ENCODE results near the gene PLA2G6.

Gene PLA2G6

DNA sequence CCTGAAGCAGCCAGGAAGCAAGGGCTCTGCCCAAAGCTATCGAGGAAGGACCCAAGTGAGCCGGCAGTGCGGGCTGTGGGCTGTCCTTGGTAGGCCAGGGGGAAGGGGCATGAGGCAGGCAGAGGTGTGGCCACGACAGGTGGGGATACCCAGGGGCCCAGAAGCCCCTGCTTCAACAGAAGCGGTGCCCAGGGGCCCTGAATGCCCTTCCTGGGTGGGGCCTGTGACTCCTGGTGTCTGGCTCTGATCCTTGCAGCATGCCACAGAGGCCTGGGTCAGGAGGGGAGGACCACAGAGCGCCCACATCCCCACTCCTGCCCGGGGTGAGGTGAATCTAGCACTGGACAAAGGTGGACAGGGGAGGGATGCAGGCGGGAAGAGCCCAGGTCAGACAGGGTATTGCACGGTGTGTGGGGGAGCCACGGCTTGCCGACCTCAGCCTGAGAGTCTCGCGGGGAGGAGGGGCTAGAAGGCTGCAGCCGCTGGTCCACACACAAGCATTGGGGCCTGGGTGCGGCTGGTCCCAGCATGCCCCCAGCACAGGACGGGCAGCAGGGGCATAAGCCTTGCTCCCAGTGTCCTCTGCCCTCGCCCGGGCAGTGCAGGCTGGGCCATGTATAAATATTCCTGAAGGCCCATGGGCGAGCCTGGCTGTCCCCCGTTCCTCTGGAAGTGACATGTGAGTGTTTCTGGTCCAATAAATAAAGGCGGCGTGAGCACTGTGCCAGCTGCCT is 39.2 kb upstream of the PLA2G6 start:
- no peak for TF ChIP-seq POLR2A (IDR thresholded peaks at IDR 0.05; ENCODE audit: low read depth, low read length)
- FAIRE-seq (no peak), DNase-seq (ENCODE audit: insufficient read length, low spot score) (no peak)

DNA sequence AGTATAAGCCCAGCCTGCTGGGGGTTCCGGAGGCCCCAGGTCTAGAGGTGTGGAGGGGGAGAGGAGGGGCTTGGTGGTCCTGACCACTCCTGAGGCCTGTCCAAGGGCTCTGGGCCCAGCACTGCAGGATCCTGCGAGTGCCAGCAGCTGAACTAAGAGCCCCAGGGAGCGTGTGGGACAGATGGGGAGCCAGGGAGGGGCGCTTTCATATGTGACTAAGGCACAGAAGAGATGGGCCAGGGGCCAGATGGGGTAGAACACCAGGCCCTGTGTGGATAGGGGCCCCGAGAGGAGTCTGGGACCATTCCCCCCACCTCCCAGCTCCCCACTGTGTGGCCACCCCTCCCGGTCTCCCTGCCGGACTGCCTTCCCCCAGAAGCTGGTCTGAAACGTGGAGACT is 38.5 kb upstream of the PLA2G6 start:
- no peak for TF ChIP-seq POLR2A (IDR thresholded peaks at IDR 0.05; ENCODE audit: low read depth, low read length)
- DNase-seq (ENCODE audit: insufficient read length, low spot score) (no peak), FAIRE-seq (no peak)

DNA sequence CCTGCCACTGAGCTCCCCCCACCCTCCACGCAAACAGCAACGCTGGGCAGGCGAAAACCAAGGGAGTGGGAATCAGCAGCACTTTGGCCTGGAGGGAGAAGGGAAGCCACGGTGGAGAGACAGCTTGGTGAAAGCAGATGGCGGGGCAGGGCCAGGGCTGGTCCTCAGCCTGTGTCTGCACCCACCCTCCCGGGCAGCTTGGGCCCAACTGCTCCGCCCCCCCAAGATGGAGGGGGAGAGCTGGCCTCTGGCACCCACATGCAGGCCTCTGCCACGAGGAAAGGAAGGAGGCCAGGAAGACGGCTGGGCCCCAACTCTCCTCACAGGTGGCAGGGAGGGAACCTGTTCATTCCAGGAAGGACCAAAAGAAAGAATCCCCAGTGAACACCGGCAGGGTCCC is 38.0 kb upstream of the PLA2G6 start:
- FAIRE-seq (no peak), DNase-seq (ENCODE audit: insufficient read length, low spot score) (no peak)
- TF ChIP-seq POLR2A (IDR thresholded peaks at IDR 0.05; ENCODE audit: low read depth, low read length): no peak

- no peak for TF ChIP-seq POLR2A (IDR thresholded peaks at IDR 0.05; ENCODE audit: low read depth, low read length)
- DNase-seq (ENCODE audit: insufficient read length, low spot score): peak; percentile 75
- peak; percentile 82 for FAIRE-seq
Measured at GRCh38 chr22:38218661-38219622, 37.3 kb upstream of the PLA2G6 start.

GRCh38 chr22:38215156-38216038 is 33.8 kb upstream of the PLA2G6 start:
- TF ChIP-seq POLR2A (IDR thresholded peaks at IDR 0.05; ENCODE audit: low read depth, low read length): no peak
- FAIRE-seq: no peak
- DNase-seq (ENCODE audit: insufficient read length, low spot score): no peak

DNA sequence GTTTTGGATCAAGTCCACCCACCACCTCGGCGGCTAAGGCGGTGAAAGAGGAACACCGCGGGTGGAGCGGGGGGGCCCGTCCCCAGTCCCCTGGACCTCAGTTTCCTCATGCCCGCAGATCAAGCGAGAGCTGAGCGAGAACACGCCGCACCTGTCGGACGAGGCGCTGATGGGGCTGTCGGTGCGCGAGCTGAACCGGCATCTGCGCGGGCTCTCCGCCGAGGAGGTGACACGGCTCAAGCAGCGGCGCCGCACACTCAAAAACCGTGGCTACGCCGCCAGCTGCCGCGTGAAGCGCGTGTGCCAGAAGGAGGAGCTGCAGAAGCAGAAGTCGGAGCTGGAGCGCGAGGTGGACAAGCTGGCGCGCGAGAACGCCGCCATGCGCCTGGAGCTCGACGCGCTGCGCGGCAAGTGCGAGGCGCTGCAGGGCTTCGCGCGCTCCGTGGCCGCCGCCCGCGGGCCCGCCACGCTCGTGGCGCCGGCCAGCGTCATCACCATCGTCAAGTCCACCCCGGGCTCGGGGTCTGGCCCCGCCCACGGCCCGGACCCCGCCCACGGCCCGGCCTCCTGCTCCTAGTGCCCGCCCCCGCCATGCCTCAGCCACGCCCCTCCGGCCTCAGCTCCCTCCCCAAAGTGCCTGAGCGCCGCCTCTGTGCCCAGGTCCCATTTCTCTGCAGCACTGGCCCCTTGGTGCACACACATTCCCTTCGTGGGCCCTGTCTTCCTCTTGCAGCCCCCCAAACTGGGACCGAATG is 32.8 kb upstream of the PLA2G6 start:
- DNase-seq (ENCODE audit: insufficient read length, low spot score) (no peak), FAIRE-seq (no peak)
- TF ChIP-seq POLR2A (IDR thresholded peaks at IDR 0.05; ENCODE audit: low read depth, low read length): no peak

DNA sequence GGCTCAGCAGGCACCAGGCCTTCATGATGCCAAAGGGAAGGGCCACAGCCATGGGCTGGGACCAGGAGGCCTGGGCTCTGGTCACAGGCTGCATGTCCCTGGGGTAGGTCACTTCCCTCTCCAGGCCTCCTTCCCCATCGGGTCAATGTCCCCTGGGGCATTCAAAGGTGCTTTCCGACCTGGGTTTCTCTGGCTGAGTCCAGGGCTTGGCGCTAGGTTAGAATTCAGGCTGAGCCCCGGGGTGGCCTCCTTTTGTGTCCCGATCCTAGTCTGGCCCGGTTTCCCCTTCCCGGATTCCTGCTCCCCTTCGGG is 32.3 kb upstream of the PLA2G6 start:
- DNase-seq (ENCODE audit: insufficient read length, low spot score): no peak
- no peak for FAIRE-seq
- TF ChIP-seq POLR2A (IDR thresholded peaks at IDR 0.05; ENCODE audit: low read depth, low read length): no peak

DNA sequence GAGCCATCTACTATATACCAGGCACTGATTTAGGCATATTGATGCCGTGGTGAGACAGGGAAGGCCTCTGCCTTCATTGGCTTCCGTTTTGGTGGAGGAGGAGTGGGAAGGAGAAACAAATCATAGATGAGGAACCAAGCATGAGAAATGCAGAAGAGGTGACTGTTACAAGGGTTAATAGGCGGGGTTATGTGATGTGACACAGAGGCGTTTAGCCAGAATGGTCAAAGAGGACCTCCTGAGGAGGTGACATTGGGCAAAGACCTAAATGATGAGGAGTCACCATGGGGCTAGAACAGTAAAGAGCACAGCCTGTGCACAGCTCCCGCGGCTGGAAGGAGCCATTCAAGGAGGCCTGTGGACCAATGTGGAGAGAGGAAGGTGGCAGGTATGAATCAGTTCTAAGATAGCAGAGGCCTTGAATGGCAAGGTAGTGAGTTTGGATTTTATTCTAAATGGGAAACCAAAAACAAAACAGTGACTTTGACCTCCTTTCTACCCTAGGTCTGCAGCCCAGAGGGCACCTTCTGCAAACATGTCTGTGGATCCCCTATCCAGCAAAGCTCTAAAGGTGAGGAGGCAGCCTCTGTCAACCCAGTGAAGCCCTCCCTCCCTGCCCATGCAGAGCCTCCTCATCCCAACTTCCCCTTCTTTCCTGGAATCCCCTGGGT is 31.8 kb upstream of the PLA2G6 start:
- FAIRE-seq (no peak), DNase-seq (ENCODE audit: insufficient read length, low spot score) (no peak)
- no peak for TF ChIP-seq POLR2A (IDR thresholded peaks at IDR 0.05; ENCODE audit: low read depth, low read length)

DNA sequence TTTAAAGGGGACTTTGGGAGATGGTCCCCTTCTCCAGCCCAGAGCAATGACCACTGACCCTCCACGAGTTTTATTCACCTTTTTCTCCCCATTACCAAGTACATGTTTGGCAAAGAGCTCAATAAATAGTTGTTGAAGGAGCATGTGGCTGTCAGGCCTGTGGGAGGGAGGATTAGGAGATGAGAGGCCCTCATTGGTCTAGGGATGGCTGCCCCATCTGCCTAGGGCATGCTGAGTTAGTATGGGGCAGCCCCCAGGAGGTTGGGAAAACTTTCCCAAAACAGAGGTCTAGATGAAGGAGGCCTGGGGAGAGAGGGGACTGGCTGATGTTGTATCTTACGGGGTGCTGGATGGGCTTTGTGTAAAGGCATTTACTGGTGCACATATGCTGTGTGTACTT is 30.8 kb upstream of the PLA2G6 start:
- DNase-seq (ENCODE audit: insufficient read length, low spot score): no peak
- no peak for FAIRE-seq
- no peak for TF ChIP-seq POLR2A (IDR thresholded peaks at IDR 0.05; ENCODE audit: low read depth, low read length)

DNA sequence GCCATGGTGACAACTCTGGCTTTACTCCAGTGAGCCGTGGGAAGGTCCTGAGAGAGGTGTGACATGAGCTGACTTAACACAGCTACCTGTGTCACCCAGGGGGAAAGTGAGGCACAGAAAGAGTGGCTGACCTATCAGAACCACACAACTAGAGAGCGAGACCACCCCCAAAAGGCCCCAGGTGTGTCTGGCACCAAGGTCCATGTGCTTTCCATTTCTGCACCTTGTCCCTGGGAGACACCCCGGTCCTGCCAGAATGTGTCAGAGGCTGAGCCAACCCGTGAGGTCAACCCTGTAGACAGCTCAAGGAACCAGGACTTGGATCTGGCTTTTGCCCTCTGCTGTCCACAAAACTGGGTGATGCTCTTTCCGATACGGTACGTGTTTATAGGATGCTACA is 29.9 kb upstream of the PLA2G6 start:
- FAIRE-seq: no peak
- DNase-seq (ENCODE audit: insufficient read length, low spot score): no peak
- TF ChIP-seq POLR2A (IDR thresholded peaks at IDR 0.05; ENCODE audit: low read depth, low read length): no peak

- FAIRE-seq (no peak), DNase-seq (ENCODE audit: insufficient read length, low spot score) (no peak)
- TF ChIP-seq POLR2A (IDR thresholded peaks at IDR 0.05; ENCODE audit: low read depth, low read length): no peak
Measured at GRCh38 chr22:38208551-38208968, 26.9 kb upstream of the PLA2G6 start.

DNA sequence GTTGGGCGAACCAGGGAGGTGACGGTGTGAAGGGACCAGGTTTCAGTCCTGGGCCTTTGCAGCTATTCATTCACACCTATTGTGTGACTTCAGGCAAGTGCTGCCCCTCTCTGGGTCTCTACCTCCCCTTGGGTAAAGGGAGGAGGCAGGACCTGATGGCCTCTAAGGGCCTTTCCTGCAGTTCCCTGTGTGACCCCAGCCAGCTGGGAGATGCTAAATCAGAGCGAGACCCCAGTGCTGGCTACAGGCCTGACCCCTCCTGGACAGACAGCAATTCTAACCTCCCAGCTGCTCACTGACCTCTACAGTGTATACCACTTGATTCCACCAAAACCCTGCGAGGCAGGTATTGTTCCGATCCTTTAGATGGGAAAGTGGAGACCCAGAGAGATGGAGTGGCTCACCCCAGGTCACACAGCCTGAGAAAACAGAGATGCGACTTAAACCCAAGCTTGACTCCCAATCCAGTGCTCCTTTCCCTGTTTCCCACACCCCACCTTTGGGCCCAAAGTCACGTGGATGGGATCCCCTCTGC is 26.3 kb upstream of the PLA2G6 start:
- no peak for TF ChIP-seq POLR2A (IDR thresholded peaks at IDR 0.05; ENCODE audit: low read depth, low read length)
- no peak for FAIRE-seq

More for the DNA sequence above, 26.3 kb upstream of the PLA2G6 start:
- DNase-seq (ENCODE audit: insufficient read length, low spot score): no peak
